DOHH2 (cell line): Measurements from ENCODE around the gene LRRC7.

Experiments used
- H3F3A ChIP-seq: fragments of 200-600 bp; sonication (generic), shearing (Covaris generic); 2 replicates; pipeline ENCODE4 v1.6.0; 2016; ENCODE audit warnings: antibody characterized with exemption, mild to moderate bottlenecking; ENCODE audit not compliant: control insufficient read depth, insufficient read depth
- H3K27ac ChIP-seq: fragments of 200-600 bp; sonication (generic); 2 replicates; pipeline ENCODE4 v1.5.1; 2014; ENCODE audit warnings: low read depth, mild to moderate bottlenecking, low read length, moderate library complexity
- H3K27me3 ChIP-seq: fragments of 200-600 bp; sonication (generic); 2 replicates; pipeline ENCODE4 v1.6.1; 2014; ENCODE audit warnings: mild to moderate bottlenecking, low read length, mixed read lengths; ENCODE audit not compliant: control insufficient read depth
- H3K36me3 ChIP-seq: fragments of 200-600 bp; sonication (generic); 2 replicates; pipeline ENCODE4 v1.6.1; 2014; ENCODE audit warnings: mild to moderate bottlenecking, low read length, moderate library complexity, mixed read lengths; ENCODE audit not compliant: control insufficient read depth
- H3K4me1 ChIP-seq: fragments of 200-600 bp; sonication (generic); 2 replicates; pipeline ENCODE4 v1.6.1; 2014; ENCODE audit warnings: mild to moderate bottlenecking, low read length, mixed read lengths; ENCODE audit not compliant: control insufficient read depth
- H3K4me2 ChIP-seq: fragments of 200-600 bp; sonication (generic); 2 replicates; pipeline ENCODE4 v1.6.0; 2014; ENCODE audit warnings: mild to moderate bottlenecking, low read length, moderate library complexity
- H3K4me3 ChIP-seq: fragments of 200-600 bp; sonication (generic); 2 replicates; pipeline ENCODE4 v1.5.1; 2014; ENCODE audit warnings: mild to moderate bottlenecking, low read length, mixed read lengths
- H3K79me2 ChIP-seq: fragments of 200-600 bp; sonication (generic); 2 replicates; pipeline ENCODE4 v1.6.1; 2014; ENCODE audit warnings: mild to moderate bottlenecking, low read length, mixed read lengths; ENCODE audit not compliant: control insufficient read depth
- H3K9me2 ChIP-seq: fragments of 200-600 bp; sonication (generic); replicated peaks from 2 replicates; pipeline ENCODE4 v1.6.1; 2014; ENCODE audit warnings: mild to moderate bottlenecking, low read length, mixed read lengths; ENCODE audit not compliant: control insufficient read depth
- H3K9me3 ChIP-seq: fragments of 200-600 bp; sonication (generic); 2 replicates; pipeline ENCODE4 v1.6.1; 2014; ENCODE audit warnings: antibody characterized with exemption, low read length, mixed read lengths; ENCODE audit not compliant: control insufficient read depth, insufficient read depth
- H4K20me1 ChIP-seq: fragments of 200-600 bp; sonication (generic); 2 replicates; pipeline ENCODE4 v1.6.0; 2014; ENCODE audit warnings: low read depth, mild to moderate bottlenecking, antibody characterized with exemption, low read length, moderate library complexity; ENCODE audit not compliant: control insufficient read depth, insufficient read depth
- CTCF ChIP-seq: fragments of 200-600 bp; sonication (generic); IDR thresholded peaks from one replicate; pipeline ENCODE4 v1.5.1; 2014; ENCODE audit warnings: antibody characterized with exemption, mild to moderate bottlenecking, low read depth, low read length; ENCODE audit not compliant: poor library complexity, severe bottlenecking
- EZH2phosphoT487 ChIP-seq: fragments of 200-600 bp; sonication (generic); IDR thresholded peaks from 2 replicates; pipeline ENCODE4 v1.6.1; 2017; ENCODE audit warnings: borderline replicate concordance, mild to moderate bottlenecking, antibody characterized with exemption, low read length, moderate library complexity, mixed read lengths

LRRC7 gene

DNA sequence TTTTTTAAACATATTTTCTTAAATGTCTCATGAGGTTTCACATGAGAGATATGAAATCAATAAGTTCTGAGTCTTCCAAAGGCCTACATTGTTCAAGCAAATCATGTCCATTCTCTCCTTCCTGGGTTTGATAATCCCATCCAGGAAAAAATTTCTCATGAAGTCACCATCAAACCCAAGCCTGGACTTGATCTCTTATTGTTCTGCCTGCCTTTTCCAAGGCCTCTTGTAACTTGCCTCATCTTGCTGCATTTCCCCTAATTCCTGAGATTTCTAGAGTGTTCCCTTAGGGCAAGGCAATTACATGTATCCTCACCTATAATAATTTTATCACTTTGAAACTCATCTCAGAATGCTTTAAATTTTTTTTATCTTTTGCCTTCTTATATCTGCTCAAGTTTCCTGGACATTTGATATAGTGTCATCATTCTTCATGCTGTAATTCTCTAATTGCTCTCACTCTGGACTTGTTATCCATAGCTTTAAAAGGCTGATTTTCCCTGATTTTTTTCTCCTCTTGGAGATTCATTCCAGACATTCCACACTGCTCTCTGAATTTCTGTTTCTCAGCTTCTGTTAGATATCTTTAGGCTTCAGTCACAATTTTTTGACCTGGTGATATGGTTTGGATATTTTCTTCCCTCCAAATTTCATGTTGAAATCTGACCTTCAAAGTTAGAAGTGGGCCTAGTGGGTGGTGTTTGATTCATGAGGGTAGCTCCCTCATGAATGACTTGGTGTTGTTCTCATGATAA lies 126.4 kb downstream of the LRRC7 start:
- H3K9me2 ChIP-seq: no peaks in the 10 kb centered on the region
- no peak overlapping the region for H3K4me3 ChIP-seq
- no peaks in the 10 kb centered on the region for H3K79me2 ChIP-seq
- H3K4me2 ChIP-seq: no peak overlapping the region
- no peaks in the 10 kb centered on the region for H3K4me1 ChIP-seq
- H3K9me3 ChIP-seq: no peaks in the 10 kb centered on the region
- TF ChIP-seq CTCF (no peak), EZH2phosphoT487 (no peak)
- no peaks in the 10 kb centered on the region for H3K36me3 ChIP-seq
- H4K20me1 ChIP-seq: no peaks in the 10 kb centered on the region
- H3K27ac ChIP-seq: no peak overlapping the region
- no peaks in the 10 kb centered on the region for H3F3A ChIP-seq
- H3K27me3 ChIP-seq: no peaks in the 10 kb centered on the region

- no peaks in the 10 kb centered on the region for H4K20me1 ChIP-seq
- H3K4me1 ChIP-seq: no peaks in the 10 kb centered on the region
- H3K9me3 ChIP-seq: no peaks in the 10 kb centered on the region
- no peaks in the 10 kb centered on the region for H3K27me3 ChIP-seq
- no peak overlapping the region for H3K27ac ChIP-seq
- H3K36me3 ChIP-seq: no peaks in the 10 kb centered on the region
- H3K9me2 ChIP-seq: no peaks in the 10 kb centered on the region
- H3K4me3 ChIP-seq: no peak overlapping the region
- no peak overlapping the region for H3K4me2 ChIP-seq
- no peak for TF ChIP-seq CTCF
- no peak for TF ChIP-seq EZH2phosphoT487
- H3F3A ChIP-seq: no peaks in the 10 kb centered on the region
- H3K79me2 ChIP-seq: no peaks in the 10 kb centered on the region
Measured at GRCh38 chr1:69697340-69697739, 129.6 kb downstream of the LRRC7 start.

DNA sequence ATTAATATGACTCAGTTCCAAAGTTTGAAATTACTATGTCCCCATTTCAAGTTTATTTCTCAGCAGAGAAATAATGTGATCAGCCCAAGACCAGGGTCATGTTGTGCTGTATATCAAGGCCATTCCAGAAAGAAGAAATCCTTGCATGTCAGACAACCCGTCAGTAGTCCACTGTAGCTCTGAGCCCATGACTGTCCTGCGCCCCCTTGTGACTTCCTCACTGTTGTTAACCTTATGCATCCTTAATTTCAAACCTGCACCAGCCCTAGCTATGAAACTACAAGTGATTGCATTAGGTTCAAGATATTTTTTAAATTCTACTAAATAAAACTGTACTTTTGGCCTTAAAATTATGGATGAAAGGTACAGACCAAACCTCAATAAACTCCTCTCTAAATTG lies 133.0 kb downstream of the LRRC7 start:
- Histone ChIP-seq H3K4me3 (no peak overlapping the region), H3K36me3 (no peaks in the 10 kb centered on the region), H3K4me1 (no peaks in the 10 kb centered on the region), H3F3A (no peaks in the 10 kb centered on the region), H3K27me3 (no peaks in the 10 kb centered on the region), H3K9me2 (no peaks in the 10 kb centered on the region), H3K27ac (no peak overlapping the region), H3K79me2 (no peaks in the 10 kb centered on the region), H3K4me2 (no peak overlapping the region), H3K9me3 (no peaks in the 10 kb centered on the region), H4K20me1 (no peaks in the 10 kb centered on the region)
- TF ChIP-seq CTCF (peak; percentile 48), EZH2phosphoT487 (no peak)
